CD4-positive, alpha-beta T cell treated with Interleukin-4 for 4 hours (primary cell): ENCODE results near the gene JAZF1.

ENCODE experiments used
- DNase-seq: peaks from one replicate; pipeline ENCODE4 v3.0.0-alpha.2; 2020

JAZF1 gene

GRCh38 chr7:27958933-27959548, 221.6 kb downstream of the JAZF1 start:
- DNase-seq, result no peak

GRCh38 chr7:27955596-27955995, 225.0 kb downstream of the JAZF1 start:
- no peak for DNase-seq

GRCh38 chr7:27955011-27955410, 225.6 kb downstream of the JAZF1 start:
- no peak for DNase-seq

GRCh38 chr7:27953777-27954176, 226.8 kb downstream of the JAZF1 start:
- no peak for DNase-seq

GRCh38 chr7:27953361-27953760, 227.2 kb downstream of the JAZF1 start:
- no peak for DNase-seq

- no peak for DNase-seq
These were observed 227.9 kb downstream of the JAZF1 start for GRCh38 chr7:27952456-27953285.

GRCh38 chr7:27950123-27950522, 230.5 kb downstream of the JAZF1 start:
- no peak for DNase-seq

- no peak for DNase-seq
These were observed 231.7 kb downstream of the JAZF1 start for GRCh38 chr7:27948861-27949260.

GRCh38 chr7:27947586-27948278, 232.9 kb downstream of the JAZF1 start:
- DNase-seq, result no peak

GRCh38 chr7:27946351-27946750, 234.2 kb downstream of the JAZF1 start:
- DNase-seq, result no peak

- no peak for DNase-seq
These were observed 235.4 kb downstream of the JAZF1 start for GRCh38 chr7:27945058-27945795.

GRCh38 chr7:27944643-27945042, 236.0 kb downstream of the JAZF1 start:
- no peak for DNase-seq

- no peak for DNase-seq
These were observed 237.4 kb downstream of the JAZF1 start for GRCh38 chr7:27943241-27943640.

GRCh38 chr7:27942711-27943110, 237.9 kb downstream of the JAZF1 start:
- DNase-seq, result no peak

GRCh38 chr7:27941522-27941921, 239.1 kb downstream of the JAZF1 start:
- DNase-seq, result no peak

- DNase-seq, result no peak
These were observed 240.3 kb downstream of the JAZF1 start for GRCh38 chr7:27940341-27940740.

- no peak for DNase-seq
These were observed 240.7 kb downstream of the JAZF1 start for GRCh38 chr7:27939893-27940292.

- DNase-seq, result no peak
These were observed 243.9 kb downstream of the JAZF1 start for GRCh38 chr7:27936768-27937102.

GRCh38 chr7:27936047-27936767, 244.4 kb downstream of the JAZF1 start:
- no peak for DNase-seq

- no peak for DNase-seq
These were observed 246.7 kb downstream of the JAZF1 start for GRCh38 chr7:27933671-27934565.

GRCh38 chr7:27930910-27931476, 249.6 kb downstream of the JAZF1 start:
- DNase-seq, result no peak
